ENCODE data around the gene ISCU.
"Not testable (repeated sequence)": the region's sequence is repeated elsewhere in the genome, so short reads cannot be mapped to it uniquely, and the experiment has no call there.

Gene ISCU

DNA sequence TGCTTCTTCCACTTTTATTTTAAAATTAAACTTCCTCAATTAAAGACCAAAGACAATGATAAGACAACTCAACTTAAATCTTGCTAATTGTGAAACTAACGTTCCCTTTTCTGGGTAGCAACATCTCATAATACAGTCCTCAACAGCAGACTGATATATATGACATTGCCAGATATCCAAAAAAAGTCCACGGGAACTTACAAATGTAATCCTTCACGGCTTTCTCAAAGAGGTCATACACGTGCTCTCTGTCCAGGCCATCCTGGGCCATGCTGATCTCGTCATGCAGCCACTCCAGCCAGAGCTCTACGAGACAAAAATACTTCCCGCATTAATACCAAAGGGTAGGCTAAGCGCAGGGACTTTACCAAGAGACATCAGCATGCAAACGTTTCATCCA lies 14.7 kb upstream of the ISCU start:
- no peak for DNase-seq

DNA sequence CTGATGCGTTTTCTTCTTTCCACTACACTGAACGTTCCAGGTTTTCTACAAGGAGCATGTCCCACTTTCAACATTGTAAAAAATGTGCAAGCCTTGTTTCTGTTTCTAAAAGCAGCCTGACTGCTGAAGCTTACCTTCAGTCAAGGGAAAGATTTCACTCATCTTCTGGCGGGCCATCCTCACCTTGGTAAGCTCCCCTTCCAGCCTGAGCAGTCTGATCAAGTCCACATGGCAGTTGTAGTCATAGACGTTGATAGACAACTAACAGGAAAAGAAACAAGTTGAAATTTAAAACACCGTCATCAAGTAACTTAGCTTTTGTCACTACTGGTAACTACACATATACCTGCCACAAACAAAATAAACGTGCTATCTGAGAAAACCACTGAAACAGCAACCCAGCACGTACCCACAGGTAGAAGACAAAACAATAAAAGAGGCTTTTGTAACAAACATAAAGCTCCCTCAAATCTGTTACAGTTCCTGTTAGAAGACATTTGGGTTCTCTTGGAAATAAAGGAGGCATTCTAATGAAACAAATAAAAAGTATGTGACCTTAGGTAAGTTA lies 13.4 kb upstream of the ISCU start:
- no peak for DNase-seq

DNA sequence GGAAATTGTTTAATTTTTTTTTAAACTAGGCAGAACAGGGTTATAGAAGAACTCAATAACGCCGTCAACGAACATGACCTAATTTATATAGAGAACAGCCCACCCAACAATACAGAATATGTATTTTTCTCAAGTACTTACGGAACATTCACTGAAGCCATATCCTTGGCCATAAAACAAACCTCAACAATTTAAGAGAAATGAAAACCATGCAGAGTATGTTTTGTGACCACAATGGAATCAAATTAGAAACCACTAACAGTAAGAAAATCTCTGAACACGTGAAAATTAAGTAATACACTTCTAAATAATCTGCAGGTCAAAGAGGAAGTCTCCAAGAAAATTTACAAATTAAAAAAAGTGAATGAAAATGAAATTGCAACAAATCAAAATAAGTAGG lies 10.9 kb upstream of the ISCU start:
- DNase-seq = no peak

DNA sequence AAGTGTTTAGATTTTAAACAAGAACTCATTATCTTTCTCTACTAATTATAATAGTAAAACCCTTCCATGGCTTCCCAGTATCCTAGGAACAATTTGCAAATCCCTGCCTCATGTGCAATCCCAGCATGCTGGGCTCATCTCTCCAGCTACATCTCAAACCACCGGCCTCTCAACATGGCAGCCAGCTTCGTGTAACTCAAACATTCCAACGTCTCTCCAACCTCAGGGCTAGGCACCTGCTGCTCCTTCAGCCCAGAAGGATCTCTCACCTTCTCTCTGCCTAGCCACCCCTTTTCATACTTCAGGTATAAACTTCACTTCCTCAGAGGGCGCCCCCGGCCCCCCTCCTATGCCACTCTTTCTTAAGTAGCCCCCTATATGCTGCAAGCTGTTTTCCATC lies 8.6 kb upstream of the ISCU start:
- DNase-seq = no peak

DNA sequence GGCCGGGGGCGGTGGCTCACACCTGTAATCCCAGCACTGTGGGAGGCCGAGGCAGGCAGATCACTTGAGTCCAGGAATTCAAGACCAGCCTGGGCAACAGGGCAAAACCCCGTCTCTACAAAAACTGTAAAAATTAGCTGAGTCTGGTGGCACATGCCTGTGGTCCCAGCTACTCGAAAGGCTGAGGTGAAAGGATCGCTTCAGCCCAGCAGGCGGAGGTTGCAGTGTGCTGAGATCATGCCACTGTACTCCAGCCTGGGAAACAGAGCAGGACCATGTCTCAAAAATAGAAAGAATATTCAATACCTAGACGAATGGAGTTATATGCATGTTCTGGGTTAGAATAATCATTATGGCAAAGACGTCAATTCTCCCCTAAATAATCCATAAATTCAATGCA lies 7.0 kb upstream of the ISCU start:
- not testable (repeated sequence) for DNase-seq

DNA sequence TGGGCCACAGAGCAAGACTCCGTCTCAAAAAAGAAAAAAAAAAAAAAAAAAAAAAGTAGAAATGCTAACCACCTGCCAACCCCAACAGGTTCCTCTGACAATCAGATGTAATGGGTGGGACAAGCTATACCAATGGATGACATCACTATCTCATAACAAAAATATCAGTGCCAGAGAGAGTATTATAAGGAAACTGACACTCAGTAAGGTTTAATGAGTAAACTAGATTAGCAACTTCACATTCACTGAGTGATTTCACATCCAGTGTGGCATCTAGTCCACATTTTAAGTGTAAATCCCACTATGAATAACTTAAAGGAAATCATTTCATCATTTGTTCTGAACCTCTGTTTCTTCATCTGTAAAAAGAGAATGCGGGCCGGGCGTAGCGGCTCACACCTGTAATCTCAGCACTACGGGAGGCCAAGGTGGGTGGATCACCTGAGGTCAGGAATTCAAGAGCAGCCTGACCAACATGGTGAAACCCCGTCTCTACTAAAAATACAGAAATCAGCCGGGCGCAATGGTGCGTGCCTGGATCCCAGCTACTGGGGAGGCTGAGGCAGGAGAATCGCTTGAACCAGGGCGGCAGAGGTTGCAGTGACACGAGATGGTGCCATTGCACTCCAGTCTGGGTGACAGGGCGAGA lies 3.3 kb upstream of the ISCU start:
- no peak for DNase-seq

DNA sequence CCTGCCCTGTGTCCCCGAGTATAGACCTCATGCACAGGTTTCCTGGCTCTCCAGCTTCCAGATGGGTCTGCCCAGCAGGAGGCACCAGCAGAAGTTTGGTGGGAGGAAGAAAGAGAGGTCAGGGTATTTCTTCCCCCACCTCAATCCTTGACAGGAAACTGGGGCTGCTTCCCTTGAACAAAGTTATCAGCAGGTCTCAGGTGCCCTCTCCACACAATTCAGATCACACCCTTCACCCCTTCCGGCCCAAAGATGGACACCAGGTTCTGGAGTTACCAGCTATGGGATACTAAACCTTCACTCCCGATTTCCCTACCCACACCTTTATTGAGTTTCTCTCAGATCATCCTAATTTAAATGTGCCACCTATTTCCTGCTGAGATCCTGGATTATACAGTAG lies 2.6 kb upstream of the ISCU start:
- no peak for DNase-seq

DNA sequence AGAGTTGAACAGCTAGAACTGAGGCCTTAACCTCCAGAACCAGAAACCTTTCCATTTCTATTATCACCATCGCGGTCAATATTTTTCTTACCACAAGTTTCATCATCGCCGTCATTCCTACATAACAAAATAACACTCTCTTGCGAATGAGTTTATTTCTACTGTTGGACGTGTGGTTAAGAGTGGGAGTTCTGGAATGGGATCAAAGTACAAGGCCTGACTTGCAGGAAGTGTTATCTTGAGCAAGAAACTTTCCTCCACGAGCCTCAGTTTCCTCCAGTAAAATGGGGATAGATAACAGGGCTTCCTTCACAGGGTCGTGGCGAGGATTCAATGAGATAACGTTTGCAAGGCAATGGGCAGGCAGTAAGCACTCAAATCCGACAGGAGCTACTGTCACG lies 2.1 kb upstream of the ISCU start:
- DNase-seq = no peak

DNA sequence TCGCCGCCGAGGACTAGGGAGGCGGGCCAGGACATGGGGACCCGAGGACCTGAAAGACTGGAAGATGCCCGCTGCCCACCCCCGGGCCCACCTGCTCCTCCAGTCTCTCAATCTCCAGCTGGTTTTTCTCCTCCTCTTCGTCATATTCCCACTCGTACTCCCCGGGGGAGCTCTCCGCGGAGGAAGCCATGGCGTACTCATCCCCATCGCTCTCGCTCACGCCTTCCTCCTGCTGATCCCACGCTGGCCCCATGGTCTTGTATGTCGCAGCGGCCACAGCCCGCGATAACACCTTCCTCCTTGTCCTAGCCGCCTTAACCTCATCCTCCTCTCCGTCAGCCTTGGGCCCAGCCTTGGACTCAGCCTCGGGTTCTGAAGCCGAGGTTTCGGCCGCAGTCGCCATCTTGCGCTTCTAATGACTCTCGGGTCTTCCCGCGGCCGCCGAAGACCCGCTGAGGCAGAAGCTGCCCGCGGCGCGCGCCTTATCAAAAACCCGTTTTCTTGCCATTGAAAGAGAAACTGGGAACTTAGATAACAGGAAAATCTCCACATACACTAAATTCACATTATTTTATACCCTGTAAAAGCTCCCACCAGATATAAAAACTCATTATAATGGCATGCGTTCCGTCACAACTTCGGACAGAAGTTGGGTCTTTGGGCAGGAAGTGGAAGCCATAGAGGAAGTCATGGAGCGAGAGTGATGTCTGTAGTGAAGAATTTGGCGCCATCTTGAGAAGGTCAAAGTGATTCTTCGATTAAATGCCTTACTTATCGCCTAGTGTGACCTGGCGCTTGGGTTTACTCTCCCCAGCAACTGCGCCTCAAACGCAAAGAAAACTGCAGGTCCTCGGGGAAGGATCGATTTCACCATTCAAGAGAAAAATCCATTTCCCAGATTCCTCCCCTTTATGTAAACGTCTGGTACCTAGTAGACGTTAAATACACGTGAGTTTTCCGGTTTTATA lies 1.4 kb upstream of the ISCU start, which contains the start of gene SART3:
Gene SART3 (minus strand): TSS at position 422 of the 968 bp plus-strand sequence. CDS start 19 bp downstream, at position 403.
- peak; percentile 60 for DNase-seq

DNA sequence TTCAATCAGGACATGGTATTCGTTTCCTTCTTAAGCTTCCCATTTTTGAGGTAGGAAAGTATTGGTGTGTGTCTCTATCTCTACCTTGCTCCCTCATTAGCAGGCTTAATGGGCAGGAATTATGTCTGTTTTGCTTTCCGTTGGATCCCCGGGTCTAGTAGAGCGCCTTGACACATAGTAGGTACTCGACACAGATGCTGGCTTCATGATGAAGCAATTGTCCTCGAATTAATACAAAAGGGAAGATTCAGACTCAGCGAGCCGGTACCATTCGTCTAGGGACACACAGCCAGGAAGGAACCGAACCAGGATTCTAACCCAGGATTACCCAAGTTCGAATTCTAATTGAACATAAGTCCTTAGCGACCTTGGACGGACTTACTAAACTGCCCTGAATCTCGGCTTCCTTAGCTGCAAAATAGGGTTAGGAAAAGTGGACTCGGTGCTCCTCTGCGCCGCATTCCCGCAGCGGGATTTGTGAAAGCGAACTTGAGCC lies 496 bp upstream of the ISCU start:
- DNase-seq = no peak

DNA sequence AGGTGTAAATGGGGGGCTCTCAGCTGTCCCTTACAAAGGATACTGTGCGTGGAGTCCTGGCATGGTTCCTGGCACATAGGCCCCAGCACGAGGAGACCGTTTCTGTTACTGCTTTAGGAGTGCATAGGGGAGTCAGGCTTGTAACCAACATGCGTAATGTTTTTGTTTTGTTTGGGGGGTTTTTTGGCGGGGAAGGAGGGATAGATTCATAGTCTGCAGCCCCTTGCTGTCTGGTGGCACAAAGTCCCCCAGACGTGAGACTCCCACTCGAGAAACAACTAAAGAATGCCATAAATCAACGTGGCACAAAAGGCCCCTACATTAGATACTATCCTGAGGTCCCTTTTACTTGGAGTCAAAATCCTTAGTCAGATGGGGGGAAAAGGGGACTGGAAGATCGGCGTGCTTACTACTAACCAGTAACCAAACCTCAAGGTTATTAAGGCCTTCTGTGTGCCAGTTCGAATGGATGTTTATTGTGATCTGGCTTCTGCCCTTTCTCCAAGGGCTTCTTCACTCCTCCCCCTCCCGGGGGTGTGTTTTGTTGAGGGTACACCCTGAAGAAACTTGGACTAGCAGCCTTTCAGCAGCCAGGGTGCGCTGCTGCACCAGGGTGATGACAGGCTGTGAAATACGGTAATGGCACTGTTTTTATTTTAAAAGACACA lies 874 bp downstream of the ISCU start:
- DNase-seq = peak; percentile 49

DNA sequence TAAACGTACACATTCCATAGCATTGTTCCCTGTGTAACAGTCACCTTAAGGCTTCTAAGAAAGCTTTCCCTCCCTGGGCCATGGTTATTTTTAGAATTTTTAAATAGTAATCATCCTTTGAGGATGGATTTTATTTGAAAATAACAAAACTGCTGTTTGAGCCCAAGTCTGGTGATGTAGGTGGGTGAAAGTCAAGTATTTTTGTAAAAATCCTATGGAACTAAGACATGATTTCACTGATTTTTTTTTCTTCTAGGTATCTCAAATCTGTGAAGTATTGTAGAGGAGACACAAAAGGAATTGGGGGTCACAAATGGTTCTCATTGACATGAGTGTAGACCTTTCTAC lies 1.4 kb downstream of the ISCU start:
- no peak for DNase-seq

DNA sequence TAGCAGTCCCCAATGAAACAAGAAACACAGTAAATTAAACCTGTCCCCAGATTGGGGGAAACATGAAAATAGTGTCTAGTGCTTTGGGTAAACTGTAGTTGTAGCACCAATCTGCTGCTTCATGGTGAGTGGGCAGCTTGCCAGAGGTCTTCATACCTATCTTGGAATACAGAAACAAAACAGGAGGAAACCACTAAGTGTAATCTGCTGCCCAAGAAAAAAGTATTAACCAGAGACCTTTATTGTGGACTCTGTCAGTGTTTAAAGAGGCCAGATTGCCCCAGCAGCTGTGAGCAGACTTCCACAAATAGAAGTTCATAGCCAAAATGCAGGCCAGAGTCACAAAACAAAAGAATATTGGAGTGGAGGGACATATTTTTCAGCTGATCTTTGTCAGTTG lies 2.3 kb downstream of the ISCU start:
- no peak for DNase-seq

DNA sequence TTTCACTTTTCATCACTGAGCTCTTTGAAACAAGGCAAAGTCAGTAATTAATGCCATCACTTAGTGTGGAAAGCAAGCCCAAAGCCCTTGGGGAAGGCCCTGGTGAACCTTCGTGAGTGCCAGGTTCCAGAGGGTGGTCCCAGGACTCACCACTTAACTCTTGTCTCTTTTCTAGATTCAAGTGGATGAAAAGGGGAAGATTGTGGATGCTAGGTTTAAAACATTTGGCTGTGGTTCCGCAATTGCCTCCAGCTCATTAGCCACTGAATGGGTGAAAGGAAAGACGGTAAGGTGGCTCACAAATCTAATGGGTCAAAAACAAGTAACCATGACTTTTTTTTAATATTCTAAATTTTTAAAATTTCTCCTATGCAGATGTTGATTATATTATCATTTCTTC lies 2.8 kb downstream of the ISCU start:
- DNase-seq = no peak

DNA sequence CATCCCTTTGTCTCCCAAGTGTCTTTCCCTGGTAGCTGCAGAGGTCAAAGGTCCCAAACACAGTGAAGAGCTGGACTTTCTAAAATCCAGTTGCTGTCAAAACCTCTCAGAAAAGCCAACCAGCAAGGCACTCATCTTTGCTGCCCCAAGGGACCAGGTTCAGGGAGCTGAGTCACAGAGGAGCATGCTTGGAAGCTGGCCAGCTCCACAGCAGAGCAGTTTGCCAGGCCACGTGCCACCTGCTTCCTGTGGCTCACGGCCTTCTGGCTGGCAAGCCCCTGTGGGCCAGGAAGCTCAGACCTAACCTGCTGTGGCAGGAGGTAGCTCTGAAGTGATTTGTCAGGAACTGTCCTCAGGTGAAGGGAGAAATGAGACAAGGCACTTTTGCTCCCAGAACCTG lies 3.6 kb downstream of the ISCU start:
- no peak for DNase-seq

DNA sequence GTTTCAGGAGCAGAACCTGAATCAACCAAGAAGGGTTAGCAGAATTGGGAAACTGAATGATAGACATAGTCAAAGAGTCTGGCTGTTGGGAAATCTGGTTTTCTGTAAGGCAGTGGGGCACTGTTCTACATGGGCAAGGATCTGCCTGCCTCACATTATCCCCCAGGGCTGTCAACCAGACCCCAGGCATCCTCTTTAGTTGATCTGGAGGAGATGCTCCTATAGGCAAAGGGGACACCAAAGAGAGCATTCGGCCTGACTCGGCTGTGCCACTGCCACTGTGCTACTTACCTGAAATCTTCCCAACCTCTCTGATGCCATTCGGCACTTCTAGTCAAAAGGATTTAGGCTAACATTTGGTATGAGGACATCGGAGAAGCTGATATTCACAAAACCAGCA lies 4.1 kb downstream of the ISCU start:
- DNase-seq = no peak

DNA sequence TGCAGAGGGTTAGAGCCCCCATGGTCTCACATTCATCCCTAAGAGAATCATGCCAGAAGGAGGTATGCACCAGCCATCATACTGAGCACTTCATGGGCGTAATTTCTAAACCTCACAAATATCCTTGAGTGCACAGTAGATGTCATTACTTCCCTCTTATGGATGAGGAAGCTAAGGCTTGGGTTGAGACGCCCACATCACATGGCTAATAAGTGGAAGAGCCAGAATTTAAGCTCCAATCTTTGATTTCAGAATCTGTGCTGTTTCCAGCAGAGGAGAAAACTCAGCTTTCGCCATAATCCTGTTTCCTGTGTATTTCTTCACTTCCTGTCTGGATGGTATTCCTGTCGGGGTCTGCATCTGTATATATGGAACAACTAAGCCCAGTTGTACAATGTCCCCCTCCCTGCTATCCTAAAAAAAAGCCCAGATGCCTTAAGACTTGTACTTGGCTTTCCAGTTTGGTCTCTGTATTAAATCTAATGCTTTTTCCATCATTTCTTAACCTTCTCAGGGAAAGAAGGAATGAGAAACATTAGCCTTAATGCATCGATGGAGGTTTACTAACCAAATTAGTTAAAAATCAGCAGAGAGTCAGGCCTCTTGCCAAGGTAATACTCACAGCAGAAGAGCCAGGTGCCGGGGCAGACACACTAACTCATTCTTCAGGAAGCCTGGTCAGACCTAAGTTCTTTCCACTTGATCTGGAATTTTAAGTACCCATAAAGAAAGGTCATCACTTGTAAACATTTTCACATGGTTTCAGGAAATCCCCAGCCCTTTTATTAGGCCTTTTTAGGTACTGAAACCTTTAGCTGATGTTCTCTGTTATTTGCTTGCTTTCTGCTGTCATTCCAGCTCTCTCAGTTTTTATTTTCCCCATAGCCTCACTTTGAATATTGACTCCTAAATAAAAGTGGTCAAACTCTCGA lies 5.3 kb downstream of the ISCU start:
- no peak for DNase-seq

DNA sequence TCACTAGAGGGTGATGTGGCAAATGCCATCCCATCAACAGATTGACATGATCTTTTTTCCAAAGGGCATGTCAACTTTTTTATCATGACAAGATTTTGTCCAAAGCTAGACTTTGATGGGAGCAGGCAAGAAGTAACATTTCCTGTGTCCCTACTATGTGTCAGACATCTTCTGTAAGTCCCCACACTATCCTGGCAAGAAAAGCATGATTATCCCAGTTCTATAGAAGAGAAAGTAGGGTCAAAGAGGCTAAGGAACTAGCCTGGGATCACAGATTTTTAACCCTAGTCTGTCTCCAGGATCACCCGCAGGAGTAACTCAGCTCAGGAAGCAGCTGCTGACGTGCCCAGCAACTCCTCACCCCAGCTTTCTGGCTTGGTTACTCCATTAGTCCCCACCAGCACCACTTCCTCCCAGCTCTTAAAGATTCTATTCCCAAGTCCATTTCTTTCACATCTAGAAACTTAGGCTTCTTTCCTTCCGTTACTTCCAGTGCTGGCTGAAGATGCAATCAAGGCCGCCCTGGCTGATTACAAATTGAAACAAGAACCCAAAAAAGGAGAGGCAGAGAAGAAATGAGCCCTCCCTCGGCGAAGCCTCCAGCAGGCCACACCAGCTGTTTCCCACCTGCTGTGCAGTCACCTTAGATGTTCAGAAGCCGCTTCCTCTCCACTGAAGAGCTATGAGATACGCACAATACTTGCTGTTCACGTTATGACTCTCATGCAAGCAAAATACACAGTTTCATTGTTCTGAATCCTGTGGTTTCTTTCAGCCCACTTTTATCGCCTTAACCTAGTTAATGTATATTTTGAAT lies 6.2 kb downstream of the ISCU start:
- DNase-seq = no peak

DNA sequence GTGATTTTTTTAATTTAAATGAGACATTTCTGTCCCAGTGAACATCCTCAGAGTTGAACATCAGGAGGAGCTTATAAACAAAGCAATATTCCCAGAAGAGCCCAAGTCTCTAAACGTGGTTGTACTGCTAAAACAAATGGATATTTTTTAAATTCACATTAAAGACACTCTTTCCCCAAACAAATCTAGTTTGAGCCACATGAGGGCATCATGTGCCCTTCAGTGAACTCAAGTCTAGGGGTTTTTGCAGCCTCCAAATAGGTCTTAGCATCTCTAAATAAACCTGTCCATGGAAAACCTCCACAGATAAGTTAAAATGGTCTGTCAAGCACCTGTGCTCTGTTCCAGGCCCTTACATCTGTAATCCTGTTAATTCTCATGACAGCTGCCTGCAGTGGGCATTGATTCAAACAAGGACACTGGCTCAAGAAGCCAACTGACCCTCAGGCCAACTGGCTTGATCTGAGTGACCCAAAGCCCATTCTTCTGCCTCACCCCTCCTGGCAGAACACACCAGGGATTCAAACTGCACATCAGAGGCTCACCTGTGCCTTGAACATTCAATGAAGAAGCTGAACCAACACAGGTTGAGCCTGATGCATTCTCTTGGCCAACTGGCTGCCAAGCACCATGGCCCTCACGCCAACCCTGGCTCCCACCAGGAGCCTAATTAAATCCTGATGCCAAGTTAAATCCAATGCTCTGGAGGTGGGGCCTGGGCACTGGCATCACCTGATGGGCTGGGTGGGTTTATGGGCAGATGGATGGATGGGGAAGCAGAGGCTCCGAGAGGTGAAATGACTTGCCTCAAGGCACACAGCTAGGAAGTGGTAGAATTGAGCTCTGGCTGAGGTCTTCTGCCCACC lies 8.6 kb downstream of the ISCU start:
- no peak for DNase-seq

DNA sequence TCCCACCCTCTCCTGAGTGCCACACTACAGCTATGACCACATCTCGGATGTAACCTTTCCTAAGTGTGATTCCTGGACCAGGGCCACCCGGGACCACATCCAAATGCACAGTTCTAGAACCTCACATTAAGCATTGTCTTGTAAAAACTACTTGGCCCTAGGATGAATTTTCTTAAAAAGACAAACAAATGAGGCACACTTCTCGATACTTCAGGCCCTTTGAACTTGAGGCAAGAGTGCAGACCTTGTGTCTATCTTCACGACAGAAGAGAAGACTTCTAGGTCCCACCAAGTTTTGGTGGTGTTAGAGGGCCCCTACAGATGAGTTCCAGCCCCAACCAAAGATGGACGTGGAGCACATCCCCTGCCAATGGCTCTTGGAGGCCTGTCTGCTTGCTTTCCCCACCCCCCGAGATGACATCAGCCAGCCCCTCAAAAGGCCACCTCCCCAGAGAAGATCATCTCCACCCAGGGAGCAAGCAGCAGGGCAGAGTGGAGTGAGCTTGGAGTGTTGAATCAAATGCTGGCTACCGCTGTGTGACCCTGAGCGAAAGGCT lies 9.3 kb downstream of the ISCU start:
- DNase-seq = no peak

Measured in NCI-H524 treated with DMSO at 0.1 percent for 48 hours (cell line).